C4-2B (cell line): Measurements from ENCODE around the gene RMI2.

Source experiments
- H3K27ac ChIP-seq: fragments of 450-650 bp; 2 replicates; pipeline ENCODE4 v1.5.1; 2017
- ZFX ChIP-seq: fragments of 450-650 bp; IDR thresholded peaks from 2 replicates; pipeline ENCODE4 v1.6.1; 2017
- TF ChIP-seq, protein P1 (sequence below): fragments of 450-650 bp; conservative IDR thresholded peaks from 2 replicates; pipeline ENCODE4 v1.5.1; 2017; ENCODE audit warnings: mild to moderate bottlenecking

RMI2 gene

GRCh38 chr16:11391576-11391975 is 46.3 kb downstream of the RMI2 start:
- TF ChIP-seq, protein P1, sequence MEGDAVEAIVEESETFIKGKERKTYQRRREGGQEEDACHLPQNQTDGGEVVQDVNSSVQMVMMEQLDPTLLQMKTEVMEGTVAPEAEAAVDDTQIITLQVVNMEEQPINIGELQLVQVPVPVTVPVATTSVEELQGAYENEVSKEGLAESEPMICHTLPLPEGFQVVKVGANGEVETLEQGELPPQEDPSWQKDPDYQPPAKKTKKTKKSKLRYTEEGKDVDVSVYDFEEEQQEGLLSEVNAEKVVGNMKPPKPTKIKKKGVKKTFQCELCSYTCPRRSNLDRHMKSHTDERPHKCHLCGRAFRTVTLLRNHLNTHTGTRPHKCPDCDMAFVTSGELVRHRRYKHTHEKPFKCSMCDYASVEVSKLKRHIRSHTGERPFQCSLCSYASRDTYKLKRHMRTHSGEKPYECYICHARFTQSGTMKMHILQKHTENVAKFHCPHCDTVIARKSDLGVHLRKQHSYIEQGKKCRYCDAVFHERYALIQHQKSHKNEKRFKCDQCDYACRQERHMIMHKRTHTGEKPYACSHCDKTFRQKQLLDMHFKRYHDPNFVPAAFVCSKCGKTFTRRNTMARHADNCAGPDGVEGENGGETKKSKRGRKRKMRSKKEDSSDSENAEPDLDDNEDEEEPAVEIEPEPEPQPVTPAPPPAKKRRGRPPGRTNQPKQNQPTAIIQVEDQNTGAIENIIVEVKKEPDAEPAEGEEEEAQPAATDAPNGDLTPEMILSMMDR, result no peak
- TF ChIP-seq ZFX, result no peak
- no peak overlapping the region for H3K27ac ChIP-seq

DNA sequence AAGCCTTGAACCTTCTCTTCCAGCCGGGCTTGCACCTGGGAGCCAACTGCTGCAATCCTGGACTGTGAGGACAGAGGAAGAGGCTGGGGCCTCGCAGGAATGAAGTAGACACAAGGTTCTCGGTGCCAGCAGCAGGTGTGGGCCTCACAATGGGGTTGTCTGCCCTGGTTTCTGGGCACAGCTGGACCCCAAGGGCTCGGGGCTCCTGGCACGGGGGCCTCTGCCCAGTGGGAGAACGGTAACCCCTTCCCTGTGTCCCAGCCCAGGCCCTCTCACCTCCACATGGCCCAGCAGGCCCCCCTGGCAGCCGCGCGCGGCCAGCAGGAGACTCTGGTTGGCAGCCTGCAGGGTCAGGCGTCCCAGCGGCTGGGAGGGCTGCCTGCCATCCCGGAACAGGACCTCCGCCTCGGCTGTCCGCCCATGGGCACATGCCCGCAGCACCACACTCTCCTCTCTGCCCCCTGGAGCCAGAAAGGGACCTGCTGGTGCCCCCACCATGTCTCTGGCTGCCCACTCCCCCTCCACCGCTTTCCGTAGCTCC is 46.9 kb downstream of the RMI2 start:
- TF ChIP-seq ZFX, result no peak
- TF ChIP-seq, protein P1, result no peak
- H3K27ac ChIP-seq, result no peak overlapping the region

DNA sequence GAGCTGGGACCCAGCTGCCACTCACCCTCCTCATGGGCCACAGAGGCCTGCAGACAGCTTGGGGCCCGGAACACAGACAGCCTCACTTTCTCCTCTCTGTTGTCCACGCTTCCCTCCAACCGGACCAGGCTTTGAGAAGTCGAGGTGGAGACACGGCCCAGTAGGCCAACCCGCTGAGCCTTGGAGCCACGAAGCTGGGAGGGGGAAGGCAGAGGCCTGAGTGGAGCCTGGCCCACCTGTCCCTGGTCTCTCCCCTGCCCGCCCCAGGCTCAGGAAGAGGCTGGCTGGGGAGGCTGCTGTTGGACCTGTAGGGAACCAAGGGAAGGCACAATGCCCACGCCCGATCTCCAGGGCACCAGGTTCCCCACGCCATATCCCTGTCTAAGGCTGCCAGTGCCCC is 48.1 kb downstream of the RMI2 start:
- no peak for TF ChIP-seq ZFX

GRCh38 chr16:11393861-11394592 is 48.8 kb downstream of the RMI2 start:
- no peak for TF ChIP-seq ZFX
- TF ChIP-seq, protein P1, result no peak
- H3K27ac ChIP-seq, result no peak overlapping the region

More for the DNA sequence above, 48.1 kb downstream of the RMI2 start:
- H3K27ac ChIP-seq, result no peak overlapping the region

GRCh38 chr16:11394593-11394960 is 49.3 kb downstream of the RMI2 start:
- H3K27ac ChIP-seq, result no peak overlapping the region
- TF ChIP-seq, protein P1, result no peak
- no peak for TF ChIP-seq ZFX

- H3K27ac ChIP-seq, result no peak overlapping the region
- no peak for TF ChIP-seq ZFX
- TF ChIP-seq, protein P1, result no peak; the same call in 1 of the 2 replicates
Measured at GRCh38 chr16:11395008-11395948, 50.0 kb downstream of the RMI2 start.

GRCh38 chr16:11395949-11396240 is 50.6 kb downstream of the RMI2 start:
- no peak overlapping the region for H3K27ac ChIP-seq
- no peak for TF ChIP-seq ZFX
- TF ChIP-seq, protein P1, result 0 out of 2 replicates have a peak, but pooled peaks have one; percentile 48
